ENCODE results near the gene DISC1.
"Not testable (repeated sequence)": the region's sequence is repeated elsewhere in the genome, so short reads cannot be mapped to it uniquely, and the experiment has no call there.

Gene DISC1

GRCh38 chr1:231605149-231606100, 21.2 kb upstream of the DISC1 start:
- no peak for DNase-seq (ENCODE audit: low read depth)

GRCh38 chr1:231606712-231607111, 19.9 kb upstream of the DISC1 start:
- DNase-seq (ENCODE audit: low read depth) = peak; percentile 50

- DNase-seq (ENCODE audit: low read depth) = no peak
Measured at GRCh38 chr1:231610388-231610787, 16.2 kb upstream of the DISC1 start.

GRCh38 chr1:231611111-231611510, 15.5 kb upstream of the DISC1 start:
- no peak for DNase-seq (ENCODE audit: low read depth)

- no peak for DNase-seq (ENCODE audit: low read depth)
Measured at GRCh38 chr1:231611851-231612250, 14.7 kb upstream of the DISC1 start.

GRCh38 chr1:231612393-231613089, 14.0 kb upstream of the DISC1 start:
- DNase-seq (ENCODE audit: low read depth) = no peak

- no peak for DNase-seq (ENCODE audit: low read depth)
Measured at GRCh38 chr1:231613419-231614349, 12.9 kb upstream of the DISC1 start.

GRCh38 chr1:231616667-231617066, 9.9 kb upstream of the DISC1 start:
- peak; percentile 25 for DNase-seq (ENCODE audit: low read depth)

- DNase-seq (ENCODE audit: low read depth) = no peak
Measured at GRCh38 chr1:231618609-231619256, 7.9 kb upstream of the DISC1 start.

- no peak for DNase-seq (ENCODE audit: low read depth)
Measured at GRCh38 chr1:231619257-231619634, 7.3 kb upstream of the DISC1 start.

GRCh38 chr1:231625042-231625441, 1.5 kb upstream of the DISC1 start:
- not testable (repeated sequence) for DNase-seq (ENCODE audit: low read depth)

- peak; percentile 9 for DNase-seq (ENCODE audit: low read depth)
Measured at GRCh38 chr1:231625975-231626534, 535 bp upstream of the DISC1 start.

- peak; percentile 74 for DNase-seq (ENCODE audit: low read depth)
Measured at GRCh38 chr1:231626951-231627614, 493 bp downstream of the DISC1 start.

GRCh38 chr1:231628207-231628876, 1.8 kb downstream of the DISC1 start:
- DNase-seq (ENCODE audit: low read depth) = peak; percentile 57

GRCh38 chr1:231629132-231629531, 2.5 kb downstream of the DISC1 start:
- peak; percentile 26 for DNase-seq (ENCODE audit: low read depth)

GRCh38 chr1:231630558-231631205, 4.1 kb downstream of the DISC1 start:
- DNase-seq (ENCODE audit: low read depth) = peak; percentile 90

- DNase-seq (ENCODE audit: low read depth) = no peak
Measured at GRCh38 chr1:231631717-231632116, 5.1 kb downstream of the DISC1 start.

GRCh38 chr1:231632119-231632518, 5.5 kb downstream of the DISC1 start:
- DNase-seq (ENCODE audit: low read depth) = no peak

- DNase-seq (ENCODE audit: low read depth) = no peak
Measured at GRCh38 chr1:231634323-231635013, 7.9 kb downstream of the DISC1 start.
